H7 (cell line): ENCODE data around the gene TADA1. TPM values are rescaled to one million over a fixed set of nuclear protein-coding genes. Genes with fewer than 3 reads are reported as not detected.
"Not testable (repeated sequence)": the region's sequence is repeated elsewhere in the genome, so short reads cannot be mapped to it uniquely, and the experiment has no call there.

ENCODE experiments used
- DNase-seq: peaks from one replicate; pipeline ENCODE4 v3.0.0; 2012
- H3K27me3 ChIP-seq: 2 replicates; pipeline ENCODE4 v1.6.0; 2011; ENCODE audit warnings: mild to moderate bottlenecking, low read length; ENCODE audit not compliant: control insufficient read depth, insufficient read depth
- H3K36me3 ChIP-seq: replicated peaks from 2 replicates; pipeline ENCODE4 v1.5.1; 2011; ENCODE audit warnings: low read length; ENCODE audit not compliant: control insufficient read depth, insufficient read depth
- H3K4me3 ChIP-seq: 2 replicates; pipeline ENCODE4 v1.5.1; 2011; ENCODE audit warnings: low read depth, mild to moderate bottlenecking, control low read depth, low read length, moderate library complexity; ENCODE audit not compliant: insufficient read depth
- total RNA-seq: library from RNA; depleted of rRNA; stranded (reverse); fragments of >200 nt; shearing (Covaris generic); gene quantifications from 2 replicates; pipeline ENCODE4 v1.2.3, GENCODE V29; 2014

TADA1 gene
- total RNA-seq, 1 experiment from 2014 or later = 30.7 TPM

DNA sequence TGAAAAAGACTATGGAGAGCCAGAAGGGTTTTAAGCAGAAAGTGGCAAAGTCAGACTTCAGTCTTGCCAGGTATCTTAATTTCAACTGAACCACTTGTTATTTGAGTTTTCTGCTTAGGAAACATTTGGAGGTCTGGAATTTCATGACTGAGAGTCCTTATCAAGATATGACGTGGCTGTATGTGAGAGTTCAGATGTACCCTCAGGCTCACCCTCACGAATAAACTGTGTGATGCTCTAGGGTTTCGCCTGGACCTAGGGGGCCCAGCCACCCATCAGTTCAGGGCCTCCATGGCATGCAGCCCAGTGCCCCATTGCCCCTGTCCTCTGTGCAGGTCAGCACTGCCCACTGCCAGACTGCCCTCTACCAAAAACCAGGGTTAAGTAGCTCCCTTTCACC, 30.6 kb upstream of the TADA1 start:
- no peak for DNase-seq
- no peaks in the 10 kb centered on the region; the same call in 1 of the 2 replicates for H3K27me3 ChIP-seq
- no peak overlapping the region for H3K4me3 ChIP-seq
- H3K36me3 ChIP-seq = no peaks in the 10 kb centered on the region

DNA sequence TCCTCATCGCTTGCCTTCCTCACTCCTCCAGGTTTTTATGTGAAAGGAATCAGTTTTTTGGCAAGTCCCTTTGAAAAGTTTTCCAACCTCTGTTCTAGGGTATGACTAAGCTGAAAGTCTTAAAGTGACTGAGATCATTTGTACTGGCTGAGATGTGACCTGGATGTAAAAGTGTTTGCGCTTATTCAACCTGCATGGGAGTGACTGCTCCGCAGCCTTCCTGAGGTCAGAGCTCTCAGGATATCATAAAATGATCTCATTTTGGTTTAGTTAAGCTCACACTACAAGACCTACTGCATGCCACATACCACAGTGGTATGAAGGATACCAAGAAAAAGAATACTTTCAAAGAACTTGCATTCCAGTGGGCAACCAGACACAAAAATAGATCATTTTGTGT, 29.8 kb upstream of the TADA1 start:
- Histone ChIP-seq H3K27me3 (no peaks in the 10 kb centered on the region; the same call in 1 of the 2 replicates), H3K36me3 (no peaks in the 10 kb centered on the region), H3K4me3 (no peak overlapping the region)
- DNase-seq = no peak

DNA sequence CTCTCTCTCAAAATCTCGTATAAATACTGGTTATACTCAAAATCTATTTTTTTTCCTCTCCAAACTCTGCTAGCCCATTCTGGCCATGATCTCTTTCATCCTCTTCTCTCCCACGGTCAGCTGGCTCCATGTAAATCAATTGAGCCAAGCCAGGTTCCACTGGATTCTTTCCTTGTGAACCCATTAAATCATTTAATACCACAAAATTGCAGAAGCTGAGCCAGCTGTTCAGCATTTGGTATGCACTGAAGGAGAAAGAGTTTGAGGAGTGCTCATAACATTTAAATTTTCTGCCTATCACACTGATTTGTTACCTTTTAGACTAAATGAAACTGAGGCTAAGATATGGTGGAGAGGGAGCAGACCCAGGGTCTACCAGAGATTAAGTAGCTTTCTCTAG, 29.1 kb upstream of the TADA1 start:
- no peak for DNase-seq
- Histone ChIP-seq H3K4me3 (no peak overlapping the region), H3K27me3 (no peaks in the 10 kb centered on the region; the same call in 1 of the 2 replicates), H3K36me3 (no peaks in the 10 kb centered on the region)

DNA sequence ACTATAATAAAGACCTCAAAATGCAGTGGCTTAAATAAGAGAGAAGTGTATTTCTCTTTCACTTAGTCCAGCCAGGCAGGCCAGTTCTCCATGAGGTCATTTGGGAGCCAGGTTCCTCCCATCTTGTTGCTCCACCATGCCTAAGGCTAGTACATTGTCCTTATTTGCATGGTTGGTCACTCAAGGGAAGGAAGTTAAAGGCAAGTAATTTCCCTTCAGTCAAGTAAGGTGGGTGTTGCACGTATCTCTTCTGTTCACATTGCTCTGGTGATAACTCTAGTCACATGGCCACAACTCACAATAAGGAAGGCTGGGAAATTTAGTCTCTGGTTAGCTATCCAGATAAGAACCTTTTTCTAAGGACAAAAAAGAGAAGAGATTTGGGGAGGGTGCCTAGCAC, 27.2 kb upstream of the TADA1 start:
- Histone ChIP-seq H3K4me3 (no peak overlapping the region), H3K27me3 (no peaks in the 10 kb centered on the region), H3K36me3 (no peaks in the 10 kb centered on the region)
- no peak for DNase-seq

DNA sequence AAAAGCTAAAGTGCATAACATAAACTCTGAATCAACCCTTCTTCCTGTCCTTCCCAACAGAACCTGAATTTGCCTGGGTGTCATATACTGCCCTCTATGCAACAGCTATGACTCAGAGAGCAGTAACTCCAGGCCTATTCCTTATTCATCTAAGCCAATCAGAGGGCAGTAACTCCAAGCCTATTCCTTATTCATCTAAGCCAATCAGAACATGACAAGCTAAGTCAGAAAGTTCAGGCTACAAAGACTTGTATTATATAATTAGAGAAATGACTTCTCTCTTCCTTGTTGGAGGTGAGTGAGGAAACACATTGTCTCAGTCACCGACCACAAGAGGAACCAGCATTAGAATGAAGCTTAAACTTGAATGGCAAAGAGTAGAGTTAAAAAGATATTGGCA, 26.2 kb upstream of the TADA1 start:
- no peaks in the 10 kb centered on the region for H3K27me3 ChIP-seq
- DNase-seq = no peak
- H3K4me3 ChIP-seq = no peak overlapping the region
- H3K36me3 ChIP-seq = no peaks in the 10 kb centered on the region

DNA sequence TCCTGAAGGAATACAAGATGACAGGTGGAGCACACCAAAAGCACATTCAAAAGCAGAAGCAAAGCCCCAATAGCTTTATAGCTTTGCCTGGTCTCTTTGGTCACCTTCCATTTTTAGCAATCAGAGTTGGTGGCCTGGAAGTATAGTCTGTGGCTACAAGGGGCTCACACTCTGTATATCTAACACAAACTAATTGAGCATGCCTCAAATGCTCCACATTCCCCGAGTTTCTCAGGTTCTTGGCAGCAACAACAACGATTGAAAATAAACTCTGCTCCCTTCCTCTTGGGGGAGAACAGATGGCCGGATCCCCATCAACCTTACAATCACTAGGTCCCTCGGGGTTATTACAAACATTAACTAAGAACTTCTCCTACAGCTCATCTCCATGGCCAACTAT, 24.9 kb upstream of the TADA1 start:
- Histone ChIP-seq H3K27me3 (no peaks in the 10 kb centered on the region), H3K4me3 (no peak overlapping the region), H3K36me3 (no peaks in the 10 kb centered on the region)
- no peak for DNase-seq

DNA sequence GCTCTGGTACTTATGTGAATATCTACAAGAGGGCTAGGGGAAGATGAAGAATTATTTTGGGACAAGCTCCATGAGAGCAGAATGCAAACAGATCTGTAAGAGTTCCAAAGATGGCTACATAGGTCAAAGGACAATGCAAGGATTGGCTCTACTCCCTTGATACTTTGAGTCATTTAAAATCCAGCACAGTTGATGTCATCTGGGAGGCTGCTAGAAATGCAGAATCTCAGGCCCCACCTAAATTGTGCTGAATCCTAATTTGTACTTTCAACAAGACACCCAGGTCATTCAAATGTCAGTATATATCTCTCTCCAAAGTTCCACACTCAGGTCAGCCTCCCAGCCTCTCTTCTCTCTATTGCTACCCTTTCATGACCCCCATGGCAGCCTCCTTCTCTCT, 23.7 kb upstream of the TADA1 start:
- DNase-seq = no peak
- Histone ChIP-seq H3K27me3 (no peaks in the 10 kb centered on the region), H3K36me3 (no peaks in the 10 kb centered on the region), H3K4me3 (no peak overlapping the region)

DNA sequence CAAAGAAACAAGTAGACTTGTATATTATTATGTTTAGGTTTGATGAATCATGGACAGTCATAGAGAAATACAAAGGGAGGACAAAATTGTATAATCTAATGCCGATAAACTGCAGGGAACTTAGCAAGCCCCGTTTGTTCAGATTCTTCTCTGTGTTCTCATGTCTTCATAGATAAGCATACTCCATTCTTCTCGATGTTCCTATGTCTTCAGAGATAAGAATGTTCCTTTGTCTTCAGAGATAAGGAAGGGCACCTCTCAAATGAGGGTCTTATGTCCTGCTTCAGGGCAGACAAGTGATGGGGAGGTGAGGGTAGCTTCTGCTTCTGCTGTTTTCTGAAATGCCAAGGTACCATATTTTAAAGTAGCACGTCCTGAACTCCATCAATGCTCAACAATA, 19.7 kb upstream of the TADA1 start:
- Histone ChIP-seq H3K4me3 (no peak overlapping the region), H3K27me3 (no peaks in the 10 kb centered on the region), H3K36me3 (no peaks in the 10 kb centered on the region)
- no peak for DNase-seq

DNA sequence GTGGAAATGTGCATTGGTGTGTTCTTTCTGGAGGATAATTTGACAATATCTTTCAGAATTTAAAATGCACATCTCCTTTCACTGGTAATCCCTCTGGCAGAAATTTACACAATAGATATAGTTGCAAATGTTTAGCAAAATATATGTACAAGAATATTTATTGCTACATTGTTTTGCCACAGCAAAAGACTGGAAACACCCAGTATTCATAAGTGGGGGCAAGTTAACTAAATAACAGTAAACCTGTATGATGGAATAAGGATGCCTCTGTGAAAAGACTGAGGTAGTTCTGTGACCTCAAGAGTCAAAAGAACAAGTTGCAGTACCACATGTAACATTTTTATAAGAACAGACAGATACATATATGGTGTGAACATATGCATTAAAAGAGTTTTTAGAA, 13.7 kb upstream of the TADA1 start:
- H3K27me3 ChIP-seq = no peaks in the 10 kb centered on the region
- H3K36me3 ChIP-seq = no peaks in the 10 kb centered on the region
- H3K4me3 ChIP-seq = no peak overlapping the region
- no peak for DNase-seq

DNA sequence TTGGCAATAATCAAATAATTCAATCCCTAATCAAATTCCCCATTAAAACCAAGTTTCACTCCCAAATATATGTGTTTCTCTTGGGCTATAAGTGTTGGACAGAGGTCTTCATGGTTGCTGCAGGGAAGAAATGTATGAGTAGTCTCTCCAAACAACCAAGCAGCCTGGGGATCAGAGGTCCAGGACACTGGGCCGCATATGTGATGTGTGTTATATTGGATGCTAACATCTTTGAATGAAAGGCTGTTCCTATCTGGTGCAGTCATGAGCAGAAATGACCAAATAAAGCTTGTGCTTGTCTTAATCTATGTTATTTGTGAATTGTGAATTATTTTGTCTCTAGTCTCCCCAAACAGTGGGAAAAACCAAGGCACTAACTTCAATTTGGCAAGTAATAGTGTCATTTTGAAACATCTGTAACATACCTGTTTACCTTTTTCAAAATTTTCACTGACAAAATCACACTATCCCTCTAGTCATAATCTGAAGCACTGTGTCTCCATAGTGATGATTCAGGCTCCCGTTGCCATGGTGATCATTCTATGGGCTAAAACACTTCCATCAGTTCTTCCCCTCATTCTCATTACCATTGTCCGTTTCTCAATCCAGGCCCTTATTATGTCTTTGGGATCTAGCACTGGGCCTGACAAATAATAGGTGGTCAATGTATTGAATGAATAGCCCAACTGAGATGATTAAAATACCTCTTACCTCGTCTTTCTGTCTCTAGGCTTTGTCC, 12.5 kb upstream of the TADA1 start:
- Histone ChIP-seq H3K36me3 (no peaks in the 10 kb centered on the region), H3K27me3 (peaks cover 5% of the 10 kb centered on the region), H3K4me3 (no peak overlapping the region)
- no peak for DNase-seq

DNA sequence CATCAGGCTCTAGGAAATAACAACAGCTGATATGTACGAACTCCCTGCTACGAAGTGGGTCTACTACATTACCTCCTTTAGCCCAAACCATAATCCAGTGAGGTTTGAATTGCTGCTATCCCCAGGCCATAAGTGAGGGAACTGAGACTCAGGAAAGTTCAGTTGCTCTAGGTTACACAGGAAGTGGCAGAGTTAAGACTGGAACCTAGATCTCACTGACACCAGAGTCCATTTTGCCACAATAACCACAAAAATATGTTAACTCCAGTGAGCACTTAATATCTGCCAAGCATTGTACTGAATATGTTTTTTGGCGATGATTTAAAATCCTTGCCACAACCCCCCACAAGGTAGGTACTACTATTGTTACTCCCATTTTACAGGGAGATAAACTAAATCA, 8.9 kb upstream of the TADA1 start:
- Histone ChIP-seq H3K4me3 (no peak overlapping the region), H3K36me3 (no peaks in the 10 kb centered on the region), H3K27me3 (peaks cover 8% of the 10 kb centered on the region)
- DNase-seq = no peak

DNA sequence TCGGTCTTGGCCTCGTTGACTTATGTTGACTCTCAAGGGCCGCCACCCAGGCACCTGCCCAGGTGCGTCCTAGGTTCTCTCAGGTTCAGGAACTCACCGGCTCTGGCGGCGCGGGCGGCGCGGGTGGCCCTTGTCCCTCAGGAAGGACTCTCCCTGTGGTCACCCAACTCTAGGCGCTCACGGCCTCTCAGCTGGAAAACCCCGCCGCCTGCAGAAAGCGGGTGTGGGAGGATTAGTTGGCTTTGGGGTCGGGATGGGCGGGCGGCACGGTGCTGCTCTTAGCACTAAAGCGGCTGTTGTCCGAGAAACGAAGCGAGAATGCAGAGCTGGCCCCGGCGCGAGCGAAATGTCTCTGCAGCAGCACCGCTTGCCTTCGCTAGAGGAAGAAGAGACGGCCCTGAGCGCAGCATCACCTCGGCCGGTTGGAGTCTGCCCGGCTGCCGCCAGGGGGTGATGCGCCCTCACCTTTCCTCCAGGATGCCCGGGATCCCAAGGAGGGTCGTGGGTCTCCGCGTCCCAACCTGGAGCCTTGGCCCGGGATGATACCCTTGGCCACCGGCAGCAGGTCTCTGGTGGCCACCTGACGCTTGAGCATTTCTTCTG, 8.1 kb upstream of the TADA1 start:
- peak; percentile 90 for DNase-seq
- Histone ChIP-seq H3K27me3 (peaks cover 8% of the 10 kb centered on the region), H3K4me3 (peak overlapping the region; percentile 16; the same call in 1 of the 2 replicates), H3K36me3 (no peaks in the 10 kb centered on the region)

DNA sequence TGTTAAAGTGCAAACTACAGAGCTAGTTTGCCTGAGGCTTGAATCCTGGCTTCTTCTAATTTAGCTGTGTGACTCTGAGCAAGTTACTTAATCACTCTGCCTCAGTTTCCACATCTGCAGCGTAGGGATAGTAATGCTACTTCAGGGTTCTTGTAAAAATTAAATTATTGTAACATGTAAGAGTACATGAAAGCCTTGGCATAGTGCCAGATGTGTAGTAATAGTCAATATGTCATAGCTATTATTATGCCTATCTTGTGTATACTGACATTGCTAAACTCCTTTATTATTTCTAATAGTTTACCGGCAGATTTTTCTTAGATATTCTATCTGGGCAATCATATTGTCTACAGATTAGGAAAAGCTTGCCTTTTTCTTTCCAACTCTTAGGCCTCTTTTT, 6.8 kb upstream of the TADA1 start:
- Histone ChIP-seq H3K36me3 (no peaks in the 10 kb centered on the region), H3K4me3 (no peak overlapping the region), H3K27me3 (peaks cover 8% of the 10 kb centered on the region)
- DNase-seq = no peak

DNA sequence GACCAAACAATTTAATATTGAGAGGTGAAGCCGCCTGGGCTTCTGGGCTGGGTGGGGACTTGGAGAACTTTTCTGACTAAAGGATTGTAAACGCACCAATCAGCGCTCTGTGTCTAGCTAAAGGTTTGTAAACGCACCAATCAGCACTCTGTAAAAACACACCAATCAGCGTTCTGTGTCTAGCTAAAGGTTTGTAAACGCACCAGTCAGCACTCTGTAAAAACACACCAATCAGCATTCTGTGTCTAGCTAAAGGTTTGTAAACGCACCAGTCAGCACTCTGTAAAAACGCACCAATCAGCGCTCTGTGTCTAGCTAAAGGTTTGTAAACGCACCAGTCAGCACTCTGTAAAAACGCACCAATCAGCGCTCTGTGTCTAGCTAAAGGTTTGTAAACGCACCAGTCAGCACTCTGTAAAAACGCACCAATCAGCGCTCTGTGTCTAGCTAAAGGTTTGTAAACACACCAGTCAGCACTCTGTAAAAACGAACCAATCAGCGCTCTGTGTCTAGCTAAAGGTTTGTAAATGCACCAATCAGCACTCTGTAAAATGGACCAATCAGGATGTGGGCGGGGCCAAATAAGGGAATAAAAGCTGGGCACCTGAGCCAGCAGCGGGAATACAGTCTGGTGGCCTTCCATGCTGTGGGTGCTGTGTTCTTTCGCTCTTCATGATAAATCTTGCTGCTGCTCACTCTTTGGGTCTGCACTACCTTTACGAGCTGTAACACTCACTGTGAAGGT, 2.3 kb upstream of the TADA1 start:
- not testable (repeated sequence) for H3K27me3 ChIP-seq, H3K4me3 ChIP-seq, DNase-seq, H3K36me3 ChIP-seq

DNA sequence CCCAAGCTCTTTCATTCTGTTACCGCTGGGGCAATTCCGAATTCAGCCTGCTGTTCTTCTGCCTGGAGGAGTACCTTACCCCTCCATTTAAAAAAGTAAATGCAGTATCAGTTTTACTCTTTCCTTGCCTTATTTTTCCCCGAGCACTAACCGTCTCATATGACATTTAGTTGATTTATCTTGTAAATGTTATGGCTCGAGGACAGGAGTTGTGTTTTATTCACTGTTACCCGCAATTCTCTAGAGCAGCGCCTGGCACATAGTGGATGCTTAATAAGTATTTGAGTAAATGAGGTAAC, 425 bp upstream of the TADA1 start:
- no peaks in the 10 kb centered on the region for H3K36me3 ChIP-seq
- H3K4me3 ChIP-seq = peak overlapping the region; percentile 31
- no peaks in the 10 kb centered on the region for H3K27me3 ChIP-seq
- DNase-seq = no peak
